GM12878 (cell line): ENCODE data around the gene SF3B2. TPM values are rescaled to one million over a fixed set of nuclear protein-coding genes. Genes with fewer than 3 reads are reported as not detected.

Experiments
- ATAC-seq: fragments of 200-7000 bp; cut with Tn5 transposase; 3 replicates; pipeline ENCODE4 v1.9.1; 2020; ENCODE audit warnings: mild to moderate bottlenecking, moderate library complexity
- BruUV-seq: library from RNA; stranded (reverse); fragments of 400-500 nt; replicated peaks from 2 replicates; lab custom pipeline; 2021; lab: Mats Ljungman, UMichigan
- CTCF ChIA-PET: fragments of 300-600 bp; sonication (Branson Sonifier 250); formaldehyde crosslinking; extraction: SDS; loops from one replicate; lab custom pipeline; 2021; ENCODE audit warnings: inconsistent platforms; lab: Yijun Ruan, JAX
- POLR2A ChIA-PET: fragments of 350-600 bp; formaldehyde crosslinking; extraction: SDS; loops from one replicate; lab custom pipeline; 2021; ENCODE audit warnings: inconsistent platforms; lab: Charles Lee
- RAD21 ChIA-PET: fragments of 300-600 bp; sonication (Branson Sonifier 250); formaldehyde crosslinking; loops from one replicate; lab custom pipeline; 2023; ENCODE audit warnings: antibody characterized with exemption; ENCODE audit not compliant: unreplicated experiment; lab: Charles Lee
- SMC1A ChIA-PET: fragments of 300-600 bp; sonication (Branson Sonifier 250); formaldehyde crosslinking; loops from one replicate; lab custom pipeline; 2023; ENCODE audit not compliant: unreplicated experiment, uncharacterized antibody; lab: Charles Lee
- DNase-seq: peaks from one replicate; pipeline ENCODE4 v3.0.0-alpha.2; 2011; ENCODE audit warnings: low read depth, low spot score
- FAIRE-seq: peaks from 3 replicates; lab custom pipeline; 2011; peaks lifted over from hg19 to GRCh38; lab: Jason Lieb, UNC
- H2AFZ ChIP-seq: 2 replicates; pipeline ENCODE4 v1.6.0; 2011; ENCODE audit warnings: low read depth, low read length, control low read depth; ENCODE audit not compliant: control insufficient read depth
- H3K27ac ChIP-seq: 2 replicates; pipeline ENCODE4 v1.5.1; 2011; ENCODE audit warnings: control low read depth; ENCODE audit not compliant: control insufficient read depth, insufficient read depth
- H3K27me3 ChIP-seq, 2 experiments: replicated peaks in 1 of 2; 2 replicates each; pipeline versions ENCODE4 v1.6.0 to v1.6.1; 2011; ENCODE audit warnings: low read length in 1 of 2; ENCODE audit not compliant: control insufficient read depth in 2 of 2, insufficient read depth in 2 of 2
- H3K36me3 ChIP-seq, 2 experiments: 2 replicates each; pipeline ENCODE4 v1.5.1; 2011; ENCODE audit warnings: low read length in 1 of 2; ENCODE audit not compliant: control insufficient read depth in 2 of 2, insufficient read depth in 2 of 2
- H3K4me1 ChIP-seq: 2 replicates; pipeline ENCODE4 v1.6.1; 2011; ENCODE audit warnings: mild to moderate bottlenecking, low read length, moderate library complexity, mixed read lengths; ENCODE audit not compliant: control insufficient read depth, insufficient read depth
- H3K4me2 ChIP-seq: 2 replicates; pipeline ENCODE4 v1.6.0; 2011; ENCODE audit warnings: control low read depth; ENCODE audit not compliant: control insufficient read depth, insufficient read depth
- H3K4me3 ChIP-seq: fragments of 200-600 bp; sonication (generic); 2 replicates; pipeline ENCODE4 v1.5.1; 2016
- H3K79me2 ChIP-seq: 2 replicates; pipeline ENCODE4 v1.6.0; 2011; ENCODE audit warnings: low read length; ENCODE audit not compliant: control insufficient read depth, insufficient read depth
- H3K9ac ChIP-seq: 2 replicates; pipeline ENCODE4 v1.8.0; 2011; ENCODE audit warnings: low read length, control low read depth, mixed read lengths; ENCODE audit not compliant: control insufficient read depth, insufficient read depth
- H3K9me3 ChIP-seq: replicated peaks from 3 replicates; pipeline ENCODE4 v1.5.1; 2011; ENCODE audit warnings: mild to moderate bottlenecking, low read length; ENCODE audit not compliant: control insufficient read depth, insufficient read depth
- H4K20me1 ChIP-seq: 2 replicates; pipeline ENCODE4 v1.6.0; 2011; ENCODE audit not compliant: control insufficient read depth, insufficient read depth
- NFYB ChIP-seq: IDR thresholded peaks from 2 replicates; pipeline ENCODE4 v1.6.1; 2011; ENCODE audit warnings: low read depth, mild to moderate bottlenecking, low read length, improper control_type of control experiment, moderate library complexity; ENCODE audit not compliant: insufficient read depth
- WGBS: methylation state at CpG from one replicate; pipeline ENCODE4 v1.1.6; 2016; ENCODE audit warnings: low lambda C conversion rate; ENCODE audit not compliant: insufficient replicate concordance, insufficient coverage; ENCODE audit errors: missing lambda C conversion rate; 5-methylcytosine and 5-hydroxymethylcytosine counted together
- in situ Hi-C: fragments of 300-500 bp; cut with MboI; formaldehyde crosslinking; loops from 9 replicates; pipeline ENCODE4 v1.14.3; 2018; ENCODE audit warnings: mixed read lengths
- intact Hi-C: fragments of 100-400 bp; cut with micrococcal nuclease; formaldehyde crosslinking; loops from one replicate; pipeline ENCODE4 v1.14.2; 2022; ENCODE audit not compliant: unreplicated experiment
- polyA plus RNA-seq, 11 experiments: library from polyadenylated mRNA; depleted of rRNA in 4 of 11; unstranded in 6 of 11; stranded (reverse) in 5 of 11; fragments of >200 nt; fragmentation: Nextera tagmentation in 4 of 11; fragmentation: Illumina TruSeq in 1 of 11; extraction: Ambion mirVana in 4 of 11; extraction: Trizol in 1 of 11; gene quantifications; 1 replicate in 1 of 11; 2 replicates in 10 of 11; pipeline versions ENCODE4 v1.2.1 to v1.2.3, GENCODE V29; 2011 to 2016; ENCODE audit warnings: inconsistent platforms in 2 of 11, missing spikeins in 2 of 11, low read depth in 1 of 11
- total RNA-seq, 4 experiments: library from RNA; depleted of rRNA in 3 of 4; stranded (reverse); fragments of >200 nt in 3 of 4; fragmentation: Illumina TruSeq in 1 of 4; extraction: Trizol in 1 of 4; gene quantifications; 2 replicates each; pipeline versions ENCODE4 v1.2.1 to v1.2.3, GENCODE V29; 2013 to 2021
- TF ChIP-seq, protein P1 (sequence below): IDR thresholded peaks from 2 replicates; pipeline ENCODE4 v1.6.1; 2012; ENCODE audit warnings: low read length, inconsistent platforms

The SF3B2 gene
- total and polyA plus RNA-seq, 10 of the 15 experiments (the other 5 are each of a cell fraction or from before 2014, with no cell fraction given), result 56.3 to 245 (median 144) TPM

DNA sequence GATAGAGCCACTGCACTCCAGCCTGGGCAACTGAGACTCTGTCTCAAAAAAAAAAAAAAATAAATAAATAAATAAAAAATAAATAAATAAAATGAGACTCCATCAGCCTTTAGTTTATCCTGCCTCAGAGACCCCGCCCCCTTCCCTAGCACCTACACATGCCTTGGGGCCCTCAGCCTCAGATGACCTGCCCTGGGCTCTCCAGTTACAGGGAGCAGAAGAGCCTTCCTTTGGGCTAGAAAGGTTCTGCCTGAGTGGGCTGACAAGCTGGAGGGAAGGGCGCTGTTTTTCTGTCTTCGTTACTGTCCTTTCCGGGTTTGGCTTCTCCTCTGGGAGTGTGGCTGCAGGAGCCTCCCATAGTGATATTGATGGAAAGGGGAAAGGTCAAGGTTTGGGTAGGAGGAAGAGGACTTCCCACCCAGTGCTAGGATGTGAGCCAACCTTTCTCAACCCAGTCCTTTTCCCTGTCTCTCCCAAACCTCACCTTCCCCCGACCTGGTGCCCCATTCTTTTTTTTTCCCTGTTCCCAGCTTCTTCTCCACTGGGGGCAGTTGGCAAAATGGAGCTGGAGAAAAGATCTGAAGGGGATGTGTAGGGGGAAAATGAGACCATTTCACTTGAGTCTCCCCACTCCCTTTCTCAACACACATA, 1.5 kb upstream of the SF3B2 start:
- H3K27ac ChIP-seq, result peak overlapping the region; percentile 82; the same call in 1 of the 2 replicates
- in situ Hi-C loops, result no loop called here
- POLR2A ChIA-PET, result interaction anchor here (0.6 to 3.5 kb wide), 10 partner anchors 12 to 994 kb away, joined by 3 to 25 read pairs (median 6); partner anchors contain the start of genes BANF1, EIF1AD and MUS81
- peak overlapping the region; percentile 88; the same call in 1 of the 2 replicates for H3K4me2 ChIP-seq
- H3K79me2 ChIP-seq, result peaks cover 27% of the 10 kb centered on the region
- SMC1A ChIA-PET, result interaction anchor here (0.9 to 4.9 kb wide), 5 partner anchors 13 to 261 kb away, joined by 3 to 29 read pairs (median 5); no protein-coding TSS in a partner anchor
- no TSS peak for BruUV-seq
- no peaks in the 10 kb centered on the region for H3K27me3 ChIP-seq
- DNase-seq, result no peak
- RAD21 ChIA-PET, result interaction anchor here (1.1 to 3.5 kb wide), 6 partner anchors 9 to 171 kb away, joined by 3 to 27 read pairs (median 6); partner anchors contain the start of genes CCDC85B and PACS1
- peak overlapping the region; percentile 87; the same call in 1 of the 2 replicates for H3K9ac ChIP-seq
- no peak for TF ChIP-seq NFYB
- TF ChIP-seq, protein P1, sequence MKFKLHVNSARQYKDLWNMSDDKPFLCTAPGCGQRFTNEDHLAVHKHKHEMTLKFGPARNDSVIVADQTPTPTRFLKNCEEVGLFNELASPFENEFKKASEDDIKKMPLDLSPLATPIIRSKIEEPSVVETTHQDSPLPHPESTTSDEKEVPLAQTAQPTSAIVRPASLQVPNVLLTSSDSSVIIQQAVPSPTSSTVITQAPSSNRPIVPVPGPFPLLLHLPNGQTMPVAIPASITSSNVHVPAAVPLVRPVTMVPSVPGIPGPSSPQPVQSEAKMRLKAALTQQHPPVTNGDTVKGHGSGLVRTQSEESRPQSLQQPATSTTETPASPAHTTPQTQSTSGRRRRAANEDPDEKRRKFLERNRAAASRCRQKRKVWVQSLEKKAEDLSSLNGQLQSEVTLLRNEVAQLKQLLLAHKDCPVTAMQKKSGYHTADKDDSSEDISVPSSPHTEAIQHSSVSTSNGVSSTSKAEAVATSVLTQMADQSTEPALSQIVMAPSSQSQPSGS, result no peak
- TF ChIP-seq, all 136 proteins: peak for 0
- no peak for ATAC-seq
- Histone ChIP-seq H3K9me3 (no peaks in the 10 kb centered on the region), H2AFZ (no peak overlapping the region), H3K36me3 (peaks cover 5 to 8% of the 10 kb centered on the region in 2 experiments; a peak in 3 of 4 replicates), H3K4me1 (peaks cover 15% of the 10 kb centered on the region), H3K4me3 (peak overlapping the region; percentile 80; the same call in 1 of the 2 replicates), H4K20me1 (no peaks in the 10 kb centered on the region)
- 96% methylated on average over 5 of the region's 5 CpGs for WGBS
- no peak for FAIRE-seq
- CTCF ChIA-PET, result interaction anchor here (1.0 to 6.4 kb wide), 9 partner anchors 9 to 205 kb away, joined by 3 to 94 read pairs (median 6); partner anchors contain the start of gene MUS81
- intact Hi-C loops, result loop anchor here (5.0 kb wide), 1 partner anchor 193 kb away; the partner anchor contains the start of gene CFL1
